Middle frontal gyrus (tissue), 1 donor: ENCODE data around the gene ACER3.
"Not testable (repeated sequence)": the region's sequence is repeated elsewhere in the genome, so short reads cannot be mapped to it uniquely, and the experiment has no call there.

Experiments used
- DNase-seq: peaks from one replicate; pipeline ENCODE4 v3.0.0-alpha.2; 2015; ENCODE audit warnings: low spot score; ENCODE audit errors: extremely low spot score

Gene ACER3

DNA sequence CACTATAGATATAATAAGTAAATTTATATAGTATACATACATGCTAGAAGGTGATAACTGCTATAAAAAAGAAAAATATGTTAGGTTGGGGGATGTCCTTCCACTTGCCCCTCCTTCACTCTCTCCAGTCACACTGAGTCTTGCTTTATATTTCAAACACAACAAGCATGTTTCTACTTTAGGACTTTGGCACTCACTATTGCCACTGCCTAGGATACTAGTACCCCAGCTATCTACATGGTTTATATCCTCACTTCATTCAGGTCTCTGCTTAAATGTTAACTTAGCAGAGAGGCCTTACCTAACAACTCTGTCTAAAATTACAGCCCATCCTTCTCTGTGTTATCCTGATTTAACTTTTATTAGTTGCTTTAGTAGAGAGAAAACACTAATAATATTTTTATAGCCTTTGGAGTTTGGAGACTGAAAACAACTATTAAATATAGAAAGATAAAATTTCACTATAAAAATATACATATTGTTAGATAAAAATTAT is 134.4 kb downstream of the ACER3 start:
- DNase-seq = no peak

DNA sequence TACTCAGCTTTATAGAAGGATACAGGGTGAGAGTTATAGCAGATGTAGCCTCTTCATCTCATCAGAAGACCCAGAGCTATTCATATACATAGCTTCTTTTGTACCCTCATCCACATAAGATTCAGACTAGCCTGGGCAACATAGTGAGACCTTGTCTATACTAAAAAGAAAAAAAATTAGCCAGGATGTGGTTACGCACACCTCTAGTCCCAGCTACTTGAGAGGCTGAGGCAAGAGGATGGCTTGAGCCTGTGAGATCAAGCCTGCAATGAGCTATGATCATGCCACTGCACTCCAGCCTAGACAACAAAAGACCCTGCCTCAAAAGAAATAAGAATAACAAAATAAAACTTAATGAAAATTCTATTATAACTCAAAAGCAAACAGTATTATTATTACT is 136.8 kb downstream of the ACER3 start:
- no peak for DNase-seq

DNA sequence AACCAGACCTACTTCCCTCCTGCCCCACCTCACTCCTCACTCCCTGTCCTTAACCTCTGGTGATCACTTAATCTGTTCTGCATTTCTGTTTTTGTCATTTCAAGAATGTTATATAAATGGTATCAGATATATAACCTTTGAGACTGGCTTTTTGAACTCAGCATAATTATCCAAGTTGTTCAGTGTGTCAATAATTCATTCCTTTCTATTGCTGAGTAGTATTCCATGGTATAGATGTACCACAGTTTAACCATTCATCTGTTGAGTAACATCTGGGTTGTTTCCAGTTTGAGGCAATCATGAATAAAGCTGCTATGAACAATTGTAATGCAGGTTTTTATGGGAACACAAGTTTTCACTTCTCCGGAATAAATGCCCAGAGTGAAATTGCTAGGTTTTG is 138.9 kb downstream of the ACER3 start:
- no peak for DNase-seq

DNA sequence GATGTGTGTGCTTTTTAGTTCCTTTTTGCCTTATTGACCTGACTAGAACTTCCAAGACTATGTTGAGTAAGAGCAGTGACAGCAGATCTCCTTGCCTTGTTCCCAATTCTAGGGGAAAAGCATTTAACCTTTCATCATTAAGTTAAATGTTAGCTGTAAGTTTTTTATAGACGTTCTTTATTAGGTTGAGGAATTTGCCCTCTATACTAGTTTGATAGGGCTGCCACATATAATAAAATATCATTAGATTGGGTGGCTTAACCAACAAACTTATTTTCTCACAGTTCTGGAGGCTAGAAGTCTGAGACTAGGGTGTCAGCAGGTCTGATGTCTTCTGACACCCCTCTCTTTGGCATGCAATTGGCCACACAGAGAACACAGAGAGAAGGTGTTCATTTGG is 140.9 kb downstream of the ACER3 start:
- DNase-seq = no peak

DNA sequence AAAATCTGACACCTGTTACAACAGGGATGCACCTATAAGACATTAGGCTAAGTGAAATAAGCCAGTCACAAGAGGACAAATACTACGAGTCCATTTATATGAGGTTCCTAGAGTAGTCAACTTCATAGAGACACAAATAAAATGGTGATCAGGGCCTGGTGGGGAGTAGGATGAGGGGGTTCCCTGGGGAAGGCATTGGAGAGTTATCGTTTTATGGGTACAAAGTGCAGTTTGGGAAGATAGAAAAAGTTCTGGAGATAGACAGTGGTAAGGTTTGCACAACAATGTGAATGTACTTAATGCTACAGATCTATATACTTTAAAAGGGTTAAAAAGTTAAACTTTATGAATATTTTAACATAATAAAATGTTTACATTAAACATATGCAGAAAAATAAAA is 142.1 kb downstream of the ACER3 start:
- DNase-seq = no peak

DNA sequence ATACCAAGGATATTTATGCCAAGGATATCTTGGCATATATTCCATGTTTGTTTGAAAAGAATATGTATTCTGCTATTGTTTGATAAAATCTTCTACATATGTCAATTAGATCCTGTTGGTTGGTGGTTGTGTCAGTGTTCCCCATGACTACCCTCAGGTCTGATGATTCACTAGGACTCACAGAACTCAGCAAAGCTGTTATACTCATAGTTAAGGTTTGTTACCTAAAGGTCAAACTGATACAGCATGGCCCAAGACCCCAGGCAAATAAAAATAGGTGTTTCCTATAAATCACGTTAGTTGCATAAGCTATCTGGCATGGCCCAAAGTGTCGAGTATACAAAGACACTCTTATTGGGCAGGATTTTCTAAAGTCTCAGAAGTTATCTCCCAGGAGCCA is 143.2 kb downstream of the ACER3 start:
- no peak for DNase-seq

DNA sequence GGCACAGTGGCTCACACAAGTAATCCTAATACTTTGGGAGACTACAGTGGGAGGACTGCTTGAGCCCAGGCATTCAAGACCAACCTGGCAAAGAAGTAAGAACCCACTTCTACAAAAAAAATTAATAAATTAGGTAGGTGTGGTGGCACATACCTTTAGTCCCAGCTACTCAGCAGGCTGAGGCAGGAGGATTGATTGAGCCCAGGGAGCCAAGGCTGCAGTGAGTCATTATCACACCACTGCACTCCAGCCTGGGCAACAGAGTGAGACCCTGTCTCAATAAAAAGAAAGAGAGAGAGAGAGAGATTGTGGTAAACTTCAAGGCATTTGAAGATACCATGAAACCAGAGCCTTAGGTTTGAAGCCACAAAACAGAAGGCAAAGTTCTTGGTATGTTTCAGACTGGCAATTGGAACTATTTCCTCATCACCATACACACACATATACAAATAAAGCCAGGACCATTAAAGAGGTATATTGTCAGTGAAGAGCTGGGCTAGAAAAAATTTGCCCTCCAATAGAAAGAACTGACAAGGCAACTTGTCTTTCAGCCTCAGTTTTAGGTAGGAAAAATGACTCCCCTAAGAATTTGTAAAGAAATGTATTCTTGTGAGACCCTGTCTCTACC is 148.9 kb downstream of the ACER3 start:
- no peak for DNase-seq

DNA sequence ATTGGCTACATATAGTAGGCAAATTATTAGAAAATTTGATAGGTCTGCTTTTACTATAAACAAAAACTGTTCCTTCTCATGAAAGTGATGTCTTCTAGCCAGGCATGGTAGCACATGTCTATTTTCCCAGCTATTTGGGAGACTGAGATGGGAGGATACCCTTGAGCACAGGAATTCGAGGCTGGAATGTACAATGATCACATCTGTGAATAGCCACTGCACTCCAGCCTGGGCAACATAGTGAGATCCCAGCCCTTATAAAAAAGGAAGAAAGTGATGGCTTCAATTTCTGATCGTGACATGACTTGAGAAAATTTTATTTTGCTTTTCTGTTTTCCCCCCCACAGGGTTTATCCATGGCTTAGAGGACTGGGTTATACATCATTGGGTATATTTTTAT is 154.0 kb downstream of the ACER3 start:
- DNase-seq = no peak

DNA sequence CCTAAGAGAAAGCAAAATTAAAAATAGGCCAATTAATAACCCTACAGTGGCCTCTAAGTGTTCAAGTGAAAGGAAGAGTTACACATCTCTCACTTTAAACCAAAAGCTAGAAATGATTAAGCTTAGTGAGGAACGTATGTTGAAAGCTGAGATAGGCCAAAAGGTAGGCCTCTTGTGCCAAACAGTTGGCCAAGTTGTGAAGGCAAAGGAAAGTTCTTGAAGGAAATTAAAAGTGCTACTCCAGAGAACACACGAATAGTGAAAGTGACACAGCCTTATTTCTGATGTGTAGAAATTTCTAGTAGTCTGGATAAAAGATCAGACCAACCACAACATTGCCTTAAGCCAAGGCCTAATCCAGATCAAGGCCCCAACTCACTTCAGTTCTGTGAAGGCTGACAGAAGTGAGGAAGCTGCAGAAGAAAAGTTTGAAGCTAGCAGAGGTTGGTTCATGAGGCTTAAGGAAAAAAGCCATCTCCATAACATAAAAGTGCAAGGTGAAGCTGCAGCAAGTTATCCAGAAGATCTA is 157.7 kb downstream of the ACER3 start:
- not testable (repeated sequence) for DNase-seq

DNA sequence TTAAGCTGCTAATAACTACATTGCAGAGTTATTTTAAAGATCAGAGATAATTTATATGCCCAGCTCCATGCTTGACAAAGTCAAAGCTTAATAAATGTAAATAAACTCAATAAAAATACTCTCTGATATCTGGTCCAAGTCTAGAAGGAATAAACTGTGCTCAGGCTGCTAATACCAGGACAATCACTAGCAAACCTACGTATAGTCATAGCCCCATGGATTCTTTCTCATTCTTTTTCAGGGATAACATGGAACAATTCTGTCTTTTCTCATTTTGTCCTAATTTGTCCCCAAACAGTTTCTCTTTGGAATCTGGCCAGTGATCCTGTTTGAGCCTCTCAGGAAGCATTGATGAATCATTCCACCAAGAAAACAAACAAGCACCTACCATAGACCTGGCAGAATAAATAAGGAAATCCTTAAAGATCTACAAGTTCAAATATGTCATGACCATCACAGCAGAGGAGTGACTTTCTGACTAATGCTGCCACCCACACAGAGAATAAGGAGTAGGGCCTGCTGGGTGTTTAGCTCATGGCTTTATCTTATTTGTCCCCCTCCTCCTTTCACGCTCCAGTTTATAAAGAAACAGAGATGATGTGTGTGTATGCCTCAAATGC is 159.4 kb downstream of the ACER3 start:
- no peak for DNase-seq

DNA sequence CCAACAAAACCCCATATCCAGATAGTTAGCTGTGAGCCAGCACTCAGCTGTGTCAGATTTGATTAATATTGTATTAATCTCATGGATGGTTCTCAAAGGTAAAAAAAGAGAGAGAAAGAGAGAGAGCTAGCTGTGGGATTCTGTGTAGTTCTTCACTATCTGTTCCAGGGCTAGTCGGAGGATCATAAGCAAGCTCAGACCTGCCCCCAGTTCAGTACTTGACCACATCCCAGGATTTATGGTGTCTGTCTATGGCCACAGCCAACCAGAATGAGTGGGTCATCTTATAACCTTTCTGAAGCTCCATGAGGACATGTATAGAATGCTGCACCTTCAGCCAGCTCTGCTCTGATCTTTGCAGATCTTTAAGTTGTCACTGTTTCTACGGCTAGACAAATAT is 160.0 kb downstream of the ACER3 start:
- DNase-seq = no peak

DNA sequence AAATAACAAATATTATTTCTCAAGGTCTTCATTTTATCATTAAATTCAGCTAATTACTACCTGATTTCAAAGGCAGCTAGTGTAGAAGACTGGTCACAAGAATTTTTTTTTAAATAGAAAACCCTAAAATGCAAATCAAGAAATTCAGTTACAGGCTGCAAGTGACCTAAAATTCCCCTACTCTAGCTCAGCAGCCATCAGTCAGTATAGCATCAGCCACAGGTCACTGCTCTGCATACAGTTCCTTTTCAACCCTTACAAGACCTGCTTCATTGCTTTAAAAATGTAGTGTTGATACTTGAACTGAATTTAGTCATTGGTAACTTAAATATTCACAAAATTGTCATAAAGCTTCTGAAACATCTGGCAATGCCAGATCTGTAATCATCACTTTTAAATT is 164.0 kb downstream of the ACER3 start:
- no peak for DNase-seq

DNA sequence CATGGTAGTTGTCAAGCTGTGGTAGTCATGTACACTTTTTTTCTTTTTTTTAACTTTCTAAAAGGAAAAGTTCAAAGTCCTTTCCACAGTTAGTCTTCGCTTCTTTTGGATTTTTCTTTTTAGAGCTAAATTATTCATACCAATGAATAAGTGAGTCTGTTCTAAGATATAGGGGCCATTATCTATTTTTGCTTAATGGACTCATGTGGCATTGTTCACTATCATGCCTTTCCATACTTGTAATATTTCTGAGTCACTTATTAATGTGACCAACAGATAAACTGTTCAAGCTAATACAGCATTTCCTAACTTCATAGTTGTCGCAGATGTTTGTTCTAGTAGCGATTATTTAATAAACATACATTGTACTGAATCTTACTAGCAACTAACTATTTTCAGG is 165.5 kb downstream of the ACER3 start:
- no peak for DNase-seq

DNA sequence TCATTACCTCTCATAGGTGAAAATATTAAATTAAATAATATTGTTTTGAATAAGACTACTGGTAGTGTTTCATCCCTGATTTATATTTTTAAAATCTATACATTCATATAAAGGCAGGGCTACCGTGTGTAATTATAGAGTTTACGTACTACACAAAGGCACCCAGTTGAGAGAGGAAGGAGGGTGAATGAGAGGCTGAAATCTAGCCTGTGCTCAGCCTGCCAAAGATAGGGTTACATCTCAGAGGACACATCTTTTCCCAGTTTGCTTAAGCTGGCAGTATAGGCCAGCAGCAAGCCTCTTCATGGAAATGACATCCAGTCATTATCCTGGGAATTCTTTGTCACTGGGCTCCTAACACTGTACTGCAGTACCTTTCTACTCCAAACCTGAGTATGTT is 166.0 kb downstream of the ACER3 start:
- no peak for DNase-seq

DNA sequence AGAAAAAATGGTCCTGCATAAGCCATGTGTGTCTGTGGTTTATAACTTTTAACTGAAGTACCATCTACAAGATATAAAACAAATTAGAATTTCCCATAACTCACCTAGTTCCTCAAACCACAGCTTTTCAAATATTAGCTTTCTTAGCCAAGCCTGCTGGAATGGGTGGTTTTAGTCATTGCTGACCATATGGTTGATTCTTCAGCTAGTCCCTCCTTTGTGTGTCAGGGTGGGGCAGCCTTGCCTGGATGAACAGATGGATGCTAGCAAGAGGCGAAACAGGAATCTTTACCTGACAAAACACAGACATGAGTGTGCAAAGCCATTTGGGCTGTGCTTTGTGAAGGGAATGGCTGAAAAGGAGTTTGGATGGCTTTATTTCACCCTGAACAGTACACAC is 166.6 kb downstream of the ACER3 start:
- no peak for DNase-seq

DNA sequence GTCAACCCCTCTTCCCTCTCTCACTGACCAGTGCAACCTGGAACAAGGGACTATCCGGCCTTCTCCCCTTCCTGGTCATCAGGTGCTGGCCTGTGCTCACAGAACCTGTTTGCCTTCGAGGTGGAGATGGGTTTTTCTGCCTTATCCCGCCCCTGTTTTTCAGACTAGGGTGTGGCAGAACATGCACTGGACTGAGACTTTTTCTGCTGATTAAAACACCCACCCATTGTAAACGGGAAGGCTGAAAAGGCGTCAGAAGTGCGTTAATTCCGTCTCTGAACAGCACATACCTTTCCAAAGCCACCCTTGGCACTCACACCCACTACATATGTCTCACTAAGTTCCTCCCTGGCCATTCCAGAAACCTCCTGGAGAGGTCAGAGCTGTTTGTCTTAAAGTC is 169.1 kb downstream of the ACER3 start:
- DNase-seq = no peak

DNA sequence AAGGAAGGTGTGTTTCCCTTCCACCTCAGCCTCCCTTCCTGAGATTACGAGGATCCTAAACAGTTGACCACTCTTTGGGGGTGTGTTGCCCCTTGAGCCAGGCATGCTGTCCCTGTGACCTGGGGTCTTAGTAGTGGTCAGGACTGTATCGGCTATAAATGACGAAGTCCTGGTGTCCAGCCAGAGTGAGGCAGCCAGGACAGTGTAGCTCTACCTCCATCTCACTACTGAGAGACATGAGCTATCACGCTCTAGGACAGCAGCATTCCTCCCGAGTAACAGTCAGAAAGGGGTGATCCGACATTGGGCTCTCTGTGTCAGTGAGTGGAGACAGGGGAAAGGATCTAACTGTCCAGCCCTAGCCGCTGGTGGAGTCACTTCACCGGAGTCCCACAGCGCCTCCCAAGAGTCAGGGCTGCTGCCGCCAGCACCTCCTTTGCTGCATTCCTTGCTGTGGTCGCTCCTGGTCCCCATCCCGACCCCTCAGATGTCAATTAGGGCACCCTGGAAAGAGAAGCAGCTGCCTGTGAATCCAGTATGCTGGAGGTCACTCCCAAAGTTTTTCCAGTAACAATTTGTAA is 170.2 kb downstream of the ACER3 start:
- DNase-seq = no peak

DNA sequence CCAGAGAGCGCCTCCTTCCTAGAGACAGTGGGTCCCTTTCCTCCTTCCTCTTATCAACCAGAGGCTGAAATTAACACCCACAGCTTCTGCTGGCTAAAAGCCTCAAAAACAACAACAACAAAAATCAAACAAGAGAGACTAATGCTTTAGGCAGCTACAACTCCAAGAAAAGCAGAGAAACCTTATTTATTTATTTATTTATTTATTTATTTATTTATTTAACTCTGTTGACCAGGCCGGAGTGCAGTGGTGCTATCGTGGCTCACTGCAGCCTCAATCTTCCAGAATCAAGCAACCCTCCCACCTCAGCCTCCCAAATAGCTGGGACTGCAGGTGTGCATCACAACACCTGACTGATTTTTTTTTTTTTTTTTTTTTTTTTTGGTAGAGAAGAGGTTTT is 170.9 kb downstream of the ACER3 start:
- no peak for DNase-seq

DNA sequence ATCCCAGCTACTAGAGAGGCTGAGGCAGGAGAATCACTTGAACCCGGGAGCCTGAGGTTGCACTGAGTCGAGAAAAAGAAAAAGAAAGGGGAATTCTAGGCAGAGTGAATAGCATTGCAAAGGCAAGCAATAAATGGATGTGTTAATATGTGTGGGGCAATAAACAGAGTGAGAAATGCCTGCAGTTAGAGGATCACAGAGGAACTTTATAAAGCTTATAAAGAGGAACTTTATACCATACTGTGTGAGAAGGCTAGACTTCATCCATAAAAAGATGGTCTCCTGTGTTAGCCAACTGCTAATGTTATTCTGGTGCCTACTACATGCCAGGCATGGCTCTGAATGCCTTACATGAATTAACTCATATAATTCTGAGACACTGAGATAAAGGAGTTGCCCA is 174.3 kb downstream of the ACER3 start:
- DNase-seq = no peak

DNA sequence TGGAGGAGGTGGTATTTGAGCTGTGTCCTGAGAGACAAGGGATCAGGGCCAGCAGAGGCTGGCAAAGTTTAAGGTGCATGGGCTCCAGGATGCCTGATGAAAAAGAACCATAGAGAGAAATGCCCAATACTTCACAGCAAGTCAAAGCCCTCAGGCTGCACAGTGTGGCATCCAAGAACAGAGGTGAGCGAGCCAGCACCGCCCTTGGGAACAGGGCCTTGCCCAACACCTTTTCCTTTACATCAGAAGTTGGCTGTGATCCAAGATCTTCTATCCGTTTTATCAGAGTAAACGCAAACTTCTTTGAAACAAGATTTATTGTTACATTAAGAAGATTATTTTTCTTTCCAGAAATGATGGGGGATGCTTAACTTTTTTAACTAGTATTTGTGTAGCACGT is 174.9 kb downstream of the ACER3 start:
- no peak for DNase-seq

DNA sequence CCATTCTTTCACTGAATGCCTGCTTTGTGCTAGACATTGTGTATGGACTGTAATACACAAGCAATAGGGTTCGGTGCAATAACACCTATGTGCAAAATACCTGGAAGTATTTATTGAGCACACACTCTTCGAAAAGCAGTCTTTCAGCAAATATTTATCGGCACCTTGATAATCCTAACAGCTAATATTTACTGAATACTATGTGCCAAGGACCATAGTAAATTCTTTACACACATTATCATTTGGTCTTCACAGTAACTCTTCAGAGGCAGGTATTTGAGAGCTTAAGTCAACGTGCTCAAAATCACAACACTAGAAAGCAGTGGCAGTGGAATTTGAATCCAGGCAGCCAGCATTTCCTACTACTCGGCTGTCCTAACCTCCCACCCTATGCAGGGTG is 175.7 kb downstream of the ACER3 start:
- no peak for DNase-seq

DNA sequence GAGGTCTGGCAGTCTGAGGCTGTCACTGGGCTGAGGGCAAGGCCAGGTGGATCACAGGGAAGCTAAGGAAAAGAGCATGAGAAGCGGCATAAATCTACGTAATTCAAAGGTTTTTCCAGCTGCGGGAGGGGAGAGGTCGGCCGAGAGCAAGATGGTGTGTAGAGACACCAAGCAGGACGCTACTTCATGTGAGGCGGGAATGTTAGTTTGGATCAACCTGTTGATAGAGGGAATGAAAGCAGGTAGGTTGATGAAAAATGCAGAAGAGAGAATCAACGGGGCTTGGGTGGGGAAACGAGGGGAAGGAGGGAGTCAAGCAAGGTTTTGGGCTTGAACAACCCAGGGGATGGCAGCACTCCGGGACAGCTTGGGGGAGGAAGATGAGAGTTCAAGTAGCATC is 176.3 kb downstream of the ACER3 start:
- DNase-seq = no peak
